GM21367 (cell line): ENCODE results near the gene ADAM23.
"Not testable (repeated sequence)": the region's sequence is repeated elsewhere in the genome, so short reads cannot be mapped to it uniquely, and the experiment has no call there.

Experiments
- ATAC-seq: cut with Tn5 transposase; IDR thresholded peaks from one replicate; pipeline ENCODE4 v1.9.1; 2021; ENCODE audit not compliant: unreplicated experiment

Gene ADAM23, protein sequence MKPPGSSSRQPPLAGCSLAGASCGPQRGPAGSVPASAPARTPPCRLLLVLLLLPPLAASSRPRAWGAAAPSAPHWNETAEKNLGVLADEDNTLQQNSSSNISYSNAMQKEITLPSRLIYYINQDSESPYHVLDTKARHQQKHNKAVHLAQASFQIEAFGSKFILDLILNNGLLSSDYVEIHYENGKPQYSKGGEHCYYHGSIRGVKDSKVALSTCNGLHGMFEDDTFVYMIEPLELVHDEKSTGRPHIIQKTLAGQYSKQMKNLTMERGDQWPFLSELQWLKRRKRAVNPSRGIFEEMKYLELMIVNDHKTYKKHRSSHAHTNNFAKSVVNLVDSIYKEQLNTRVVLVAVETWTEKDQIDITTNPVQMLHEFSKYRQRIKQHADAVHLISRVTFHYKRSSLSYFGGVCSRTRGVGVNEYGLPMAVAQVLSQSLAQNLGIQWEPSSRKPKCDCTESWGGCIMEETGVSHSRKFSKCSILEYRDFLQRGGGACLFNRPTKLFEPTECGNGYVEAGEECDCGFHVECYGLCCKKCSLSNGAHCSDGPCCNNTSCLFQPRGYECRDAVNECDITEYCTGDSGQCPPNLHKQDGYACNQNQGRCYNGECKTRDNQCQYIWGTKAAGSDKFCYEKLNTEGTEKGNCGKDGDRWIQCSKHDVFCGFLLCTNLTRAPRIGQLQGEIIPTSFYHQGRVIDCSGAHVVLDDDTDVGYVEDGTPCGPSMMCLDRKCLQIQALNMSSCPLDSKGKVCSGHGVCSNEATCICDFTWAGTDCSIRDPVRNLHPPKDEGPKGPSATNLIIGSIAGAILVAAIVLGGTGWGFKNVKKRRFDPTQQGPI

DNA sequence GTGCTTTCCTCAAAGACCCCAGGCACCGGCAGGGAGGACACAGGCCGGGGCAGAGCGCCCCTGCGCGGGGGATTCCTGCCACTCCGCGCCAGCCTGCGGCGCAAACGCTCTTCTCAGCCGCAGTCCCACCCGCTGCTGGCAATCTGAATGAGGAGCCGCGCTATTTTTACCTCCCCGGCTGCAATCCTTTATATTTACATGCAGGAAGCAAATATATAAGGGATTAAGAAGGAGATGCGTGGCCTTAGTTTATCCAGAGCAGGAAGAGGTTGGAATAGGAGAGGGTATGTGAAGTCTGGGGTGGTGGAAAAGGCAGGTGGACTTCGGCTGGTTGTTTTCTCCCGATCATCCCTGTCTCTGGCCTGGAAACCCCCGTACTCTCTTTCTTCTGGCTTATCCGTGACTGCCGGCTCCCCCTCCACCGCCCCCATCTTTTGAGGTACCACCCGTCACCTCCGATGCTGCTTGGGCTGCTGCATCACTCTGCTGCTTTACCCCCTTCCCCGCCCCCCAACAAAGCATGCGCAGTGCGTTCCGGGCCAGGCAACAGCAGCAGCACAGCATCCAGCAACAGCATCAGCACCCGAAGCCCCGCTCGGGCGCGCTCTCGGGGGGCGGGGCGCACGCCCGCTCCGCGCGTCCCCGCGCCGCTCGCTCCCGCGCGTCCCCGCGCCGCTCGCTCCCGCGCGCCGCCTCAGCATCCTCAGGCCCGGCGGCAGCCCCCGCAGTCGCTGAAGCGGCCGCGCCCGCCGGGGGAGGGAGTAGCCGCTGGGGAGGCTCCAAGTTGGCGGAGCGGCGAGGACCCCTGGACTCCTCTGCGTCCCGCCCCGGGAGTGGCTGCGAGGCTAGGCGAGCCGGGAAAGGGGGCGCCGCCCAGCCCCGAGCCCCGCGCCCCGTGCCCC lies at the start of gene ADAM23:
Gene ADAM23 (plus strand): TSS at position 700 of the 902 bp plus-strand sequence. CDS start 335 bp downstream, outside the sequence.
- peak; percentile 39 for ATAC-seq

DNA sequence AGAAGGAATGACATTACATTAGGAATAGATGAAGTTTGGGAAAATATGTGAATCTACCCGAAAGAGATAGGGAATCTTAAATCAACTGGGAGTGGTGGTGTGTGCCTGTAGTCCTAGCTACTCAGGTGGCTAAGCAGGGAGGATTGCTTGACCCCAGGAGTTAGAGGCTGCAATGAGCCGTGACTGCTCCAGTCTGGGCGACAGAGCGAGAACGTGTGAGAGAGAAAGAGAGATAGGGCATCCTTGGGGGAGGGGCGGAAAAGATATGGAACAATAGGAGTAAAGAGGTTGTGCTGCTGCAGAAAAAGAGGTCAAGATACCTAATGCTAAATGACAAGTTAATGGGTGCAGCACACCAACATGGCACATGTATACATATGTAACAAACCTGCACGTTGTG lies 47.1 kb upstream of the ADAM23 start:
- ATAC-seq, result no peak

DNA sequence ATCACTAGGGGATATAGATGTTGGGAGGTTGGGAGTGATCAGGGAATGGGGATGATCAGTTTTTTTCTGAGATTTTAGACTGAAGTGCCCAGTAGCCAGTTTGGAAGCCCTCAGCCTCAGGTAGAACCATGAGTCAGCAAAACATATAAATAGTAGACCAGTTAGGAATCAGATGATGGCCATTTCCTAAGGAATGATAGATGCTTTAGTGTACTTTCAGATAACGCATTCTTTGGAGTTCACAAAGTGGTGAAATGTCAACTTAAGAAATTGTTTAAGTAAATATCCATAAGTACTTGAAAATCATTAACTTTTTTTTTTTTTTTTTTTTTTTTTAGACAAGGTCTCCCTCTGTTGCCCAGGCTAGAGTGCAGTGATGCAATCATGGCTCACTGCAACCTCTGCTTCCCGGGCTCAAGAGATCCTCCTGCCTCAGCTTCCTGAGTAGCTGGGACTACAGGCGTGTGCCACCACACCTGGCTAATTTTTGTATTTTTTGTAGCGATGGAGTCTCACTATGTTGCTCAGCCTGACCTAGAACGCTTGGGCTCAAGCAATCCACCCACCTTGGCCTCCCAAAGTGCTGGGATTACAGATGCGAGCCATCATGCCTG lies 40.3 kb upstream of the ADAM23 start:
- ATAC-seq, result not testable (repeated sequence)

DNA sequence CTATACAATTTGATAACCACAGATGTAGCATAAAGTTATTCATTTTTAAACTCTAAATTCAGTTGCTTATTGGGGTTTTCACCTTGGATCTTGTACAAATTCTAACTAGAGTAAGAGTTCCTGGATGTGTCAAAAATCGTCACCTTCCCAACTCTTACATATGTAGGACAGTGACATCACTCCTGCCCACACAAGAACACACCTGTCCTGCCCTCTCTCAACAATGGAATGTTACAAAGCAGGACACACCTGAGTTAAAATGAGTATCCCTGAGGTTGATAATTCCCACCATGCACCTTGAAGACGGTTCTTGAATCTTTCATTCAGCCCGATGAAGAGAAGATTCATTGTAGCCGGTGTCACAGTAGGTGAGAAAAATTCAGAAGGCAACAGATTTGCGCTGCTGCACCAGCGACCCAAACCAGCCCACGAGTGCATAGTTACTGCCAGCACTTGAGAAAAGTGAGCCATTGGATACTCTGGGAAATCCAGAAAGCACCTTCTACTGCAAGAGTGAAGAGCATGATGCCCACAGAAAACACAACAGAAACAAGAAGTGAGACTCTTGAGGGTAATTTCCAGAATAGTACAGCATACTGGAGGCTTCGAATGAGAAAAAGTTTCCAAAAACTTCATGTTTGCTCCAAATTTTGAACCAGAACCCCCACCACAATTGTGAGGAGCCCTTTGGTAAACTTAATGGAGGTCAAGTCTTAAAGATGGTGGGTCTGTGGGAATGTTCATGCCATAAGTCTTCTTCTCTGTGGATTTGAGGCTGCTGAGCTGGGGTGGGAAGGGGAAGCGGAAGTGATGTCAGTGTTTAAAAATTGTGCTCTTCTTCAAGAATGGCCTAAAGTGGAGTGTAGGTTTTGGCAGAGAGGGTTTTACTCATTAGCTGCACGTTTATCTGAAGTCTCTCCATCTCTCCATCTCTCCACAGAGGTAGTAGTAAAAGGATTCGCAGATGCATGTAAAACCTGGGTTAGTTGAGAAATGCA lies 34.7 kb upstream of the ADAM23 start:
- ATAC-seq, result peak; percentile 91

DNA sequence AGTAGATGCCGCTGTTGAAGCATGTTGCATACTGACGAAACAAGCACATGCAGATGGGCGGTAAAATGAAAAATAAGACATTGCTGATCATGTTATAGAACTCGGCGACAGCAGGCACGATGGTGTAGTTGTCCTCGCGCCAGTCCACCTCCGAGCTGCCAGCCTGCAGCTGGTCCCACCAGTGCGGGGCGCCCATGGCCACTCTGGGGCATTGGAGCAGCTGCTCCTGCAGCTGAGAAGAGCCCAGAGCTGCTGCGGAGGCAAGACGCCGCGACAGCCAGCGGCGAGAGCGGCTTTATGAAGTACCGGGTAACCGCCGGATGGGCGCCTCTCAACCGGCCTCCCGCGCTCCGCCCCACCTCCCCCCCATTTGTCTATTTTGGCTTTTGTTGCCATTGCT lies 32.6 kb upstream of the ADAM23 start:
- no peak for ATAC-seq

DNA sequence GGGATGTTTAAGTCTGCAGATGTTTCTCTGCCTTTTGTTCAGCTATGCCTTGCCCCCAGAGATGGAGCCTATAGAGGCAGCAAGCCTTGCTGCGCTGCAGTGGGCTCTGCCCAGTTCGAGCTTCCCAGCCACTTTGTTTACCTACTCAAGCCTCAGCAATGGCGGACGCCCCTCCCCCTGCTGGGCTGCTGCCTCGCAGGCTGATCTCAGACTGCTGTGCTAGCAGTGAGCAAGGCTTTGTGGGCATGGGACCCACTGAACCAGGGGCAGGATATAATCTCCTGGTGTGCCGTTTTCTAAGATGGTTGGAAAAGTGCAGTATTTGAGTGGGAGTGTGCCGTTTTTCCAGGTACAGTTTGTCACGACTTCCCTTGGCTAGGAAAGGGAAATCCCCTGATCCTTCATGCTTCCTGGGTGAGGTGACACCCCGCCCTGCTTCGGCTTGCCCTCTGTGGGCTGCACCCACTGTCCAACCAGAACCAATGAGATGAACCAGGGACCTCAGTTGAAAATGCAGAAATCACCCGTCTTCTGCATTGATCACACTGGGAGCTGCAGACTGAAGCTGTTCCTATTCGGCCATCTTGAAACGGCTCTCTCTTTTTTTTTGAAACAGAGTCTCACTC lies 27.6 kb upstream of the ADAM23 start:
- no peak for ATAC-seq

DNA sequence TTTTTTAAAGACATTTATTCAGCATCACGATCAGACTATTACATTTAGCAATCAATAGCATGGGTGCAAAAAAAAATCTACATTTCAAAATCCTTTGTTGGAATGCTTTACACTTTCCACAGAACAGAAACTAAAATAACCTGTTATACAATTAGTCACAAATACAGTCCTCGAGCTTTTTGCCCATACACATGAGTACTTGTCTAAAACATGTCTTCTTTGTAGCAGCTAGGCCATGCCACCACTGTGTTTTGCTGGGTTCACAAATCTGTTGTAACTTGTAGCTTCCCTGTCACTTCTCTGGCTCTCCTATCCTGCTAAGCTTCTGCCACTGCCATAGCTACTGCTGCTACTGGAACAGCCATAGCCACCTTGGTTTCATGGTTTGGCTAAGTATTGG lies 24.4 kb upstream of the ADAM23 start:
- ATAC-seq, result no peak

DNA sequence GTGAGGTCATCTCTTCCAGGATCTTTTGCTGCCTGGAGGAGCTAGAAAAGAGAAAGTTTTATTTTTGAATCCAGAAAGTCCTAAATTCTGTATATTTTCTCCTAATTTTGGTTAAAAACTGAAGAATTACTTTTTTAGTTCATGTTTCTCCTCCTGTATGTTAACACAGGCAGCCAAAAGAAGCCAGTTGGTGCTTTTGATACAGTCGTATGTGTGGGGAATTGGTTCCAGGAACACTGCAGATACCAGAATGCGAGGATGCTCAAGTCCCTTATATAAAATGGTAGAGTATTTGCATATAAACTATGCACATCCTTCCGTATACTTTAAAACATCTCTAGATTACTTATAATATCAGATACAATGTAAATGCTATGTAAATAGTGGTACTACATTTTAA lies 22.6 kb upstream of the ADAM23 start:
- ATAC-seq, result no peak

DNA sequence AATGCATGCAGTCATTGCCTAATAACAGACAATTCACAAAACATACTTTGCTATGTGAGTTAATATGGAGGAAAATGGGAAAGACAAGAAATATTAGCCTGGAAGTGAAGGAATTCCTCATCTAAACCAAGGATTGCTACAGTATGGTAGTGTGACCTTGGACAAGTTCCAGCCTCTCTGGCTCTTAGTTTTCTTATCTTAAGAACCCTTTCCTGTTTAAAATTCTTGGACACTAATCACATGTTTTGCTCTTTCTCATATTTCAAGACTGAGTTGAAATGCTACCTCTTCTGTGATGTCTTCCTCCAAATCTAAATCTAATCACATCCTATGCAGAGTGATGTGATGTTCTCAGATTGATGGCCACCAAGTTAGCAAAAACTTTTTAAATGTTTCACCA lies 20.8 kb upstream of the ADAM23 start:
- no peak for ATAC-seq

DNA sequence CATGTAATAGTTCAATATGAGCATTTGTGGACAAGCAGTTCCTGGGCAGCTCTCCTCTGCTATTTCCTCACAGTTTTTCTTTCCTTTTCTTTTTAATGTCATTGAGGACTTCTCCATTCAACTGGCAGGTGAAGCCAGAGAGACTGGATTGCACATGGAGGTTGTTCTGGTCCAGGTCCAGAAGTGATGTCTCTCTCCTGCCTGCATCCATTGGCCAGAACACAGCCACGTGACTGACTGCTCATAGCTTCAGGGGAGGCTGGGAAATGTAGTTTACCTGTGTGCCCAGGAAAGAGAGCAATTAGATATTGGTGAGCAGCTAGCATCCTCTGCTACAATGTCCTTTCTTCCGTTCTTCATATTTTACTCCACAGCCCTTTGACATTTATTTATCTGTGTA lies 20.2 kb upstream of the ADAM23 start:
- ATAC-seq, result no peak

DNA sequence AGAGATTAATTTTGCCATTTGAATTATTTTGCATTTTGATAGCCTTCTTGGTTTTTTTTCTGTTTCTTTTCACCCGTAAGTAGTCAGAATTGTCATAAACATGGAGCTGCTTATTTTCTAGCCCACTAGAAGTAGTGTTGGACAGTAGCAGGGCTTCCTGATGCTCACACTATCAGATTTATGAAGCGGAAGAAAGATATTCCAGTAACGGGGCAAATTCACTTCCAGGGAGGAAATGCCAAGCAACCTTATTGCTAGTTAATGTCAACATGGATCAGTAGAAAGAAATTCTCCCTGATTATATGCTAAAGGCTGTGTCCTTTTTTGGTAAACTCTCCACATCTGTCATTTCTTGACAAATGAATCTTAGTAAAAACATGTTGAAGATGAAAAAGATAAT lies 19.2 kb upstream of the ADAM23 start:
- ATAC-seq, result no peak

DNA sequence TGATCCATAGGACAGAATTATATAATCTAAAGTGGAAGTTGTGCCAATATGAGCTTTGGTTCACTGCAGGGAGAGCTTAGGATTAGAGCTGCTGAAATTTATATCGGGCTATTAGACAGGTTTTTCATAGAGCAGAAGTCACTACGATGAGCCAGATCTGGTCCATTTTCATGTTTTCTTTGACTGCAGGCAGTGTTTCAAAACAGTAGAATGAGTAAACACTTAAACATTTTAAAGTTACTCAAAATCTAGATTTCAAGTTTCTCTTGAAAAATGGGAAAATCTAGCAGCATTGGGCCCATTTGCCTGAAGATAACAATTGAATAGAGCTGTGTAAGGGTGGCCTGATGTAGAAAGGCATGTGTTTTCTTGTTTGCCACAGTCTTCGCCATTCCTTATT lies 14.5 kb upstream of the ADAM23 start:
- ATAC-seq, result no peak

DNA sequence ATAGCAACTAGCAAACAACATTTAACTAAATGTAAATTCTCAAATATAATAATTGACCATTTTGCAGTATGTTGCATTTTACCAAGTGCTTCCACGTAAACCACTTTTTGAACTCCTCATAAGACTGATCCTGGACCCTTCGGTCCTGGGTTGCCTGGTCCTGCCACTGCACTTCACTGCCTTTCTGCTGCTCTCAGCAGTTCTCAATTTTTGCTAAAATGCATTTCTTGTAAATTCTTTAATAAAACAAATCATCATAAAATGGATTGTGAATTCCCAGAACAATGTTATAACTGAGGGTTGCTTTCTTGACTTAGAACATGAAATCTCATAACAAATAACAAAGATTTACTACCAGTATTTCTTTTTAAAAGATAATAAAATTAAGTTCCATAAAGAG lies 12.9 kb upstream of the ADAM23 start:
- no peak for ATAC-seq

DNA sequence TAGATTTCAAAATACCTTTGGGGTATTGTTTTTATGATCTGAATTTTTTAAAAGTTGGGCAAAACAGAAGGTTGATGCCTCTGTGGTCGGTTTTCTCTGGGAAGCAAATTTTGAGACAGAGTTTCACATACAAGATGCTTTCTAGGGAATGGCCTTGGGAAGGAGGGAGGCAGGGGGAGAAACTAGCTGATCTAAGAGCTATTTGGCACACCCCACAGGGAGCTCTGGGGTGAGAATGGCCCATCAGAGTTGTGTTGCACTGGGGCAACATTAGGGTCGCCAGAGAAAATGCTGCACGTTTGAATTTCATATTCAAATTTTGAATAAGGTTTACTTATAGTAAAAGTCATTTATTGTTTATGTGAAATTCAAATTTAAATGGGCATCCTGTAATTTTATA lies 11.9 kb upstream of the ADAM23 start:
- ATAC-seq, result no peak

DNA sequence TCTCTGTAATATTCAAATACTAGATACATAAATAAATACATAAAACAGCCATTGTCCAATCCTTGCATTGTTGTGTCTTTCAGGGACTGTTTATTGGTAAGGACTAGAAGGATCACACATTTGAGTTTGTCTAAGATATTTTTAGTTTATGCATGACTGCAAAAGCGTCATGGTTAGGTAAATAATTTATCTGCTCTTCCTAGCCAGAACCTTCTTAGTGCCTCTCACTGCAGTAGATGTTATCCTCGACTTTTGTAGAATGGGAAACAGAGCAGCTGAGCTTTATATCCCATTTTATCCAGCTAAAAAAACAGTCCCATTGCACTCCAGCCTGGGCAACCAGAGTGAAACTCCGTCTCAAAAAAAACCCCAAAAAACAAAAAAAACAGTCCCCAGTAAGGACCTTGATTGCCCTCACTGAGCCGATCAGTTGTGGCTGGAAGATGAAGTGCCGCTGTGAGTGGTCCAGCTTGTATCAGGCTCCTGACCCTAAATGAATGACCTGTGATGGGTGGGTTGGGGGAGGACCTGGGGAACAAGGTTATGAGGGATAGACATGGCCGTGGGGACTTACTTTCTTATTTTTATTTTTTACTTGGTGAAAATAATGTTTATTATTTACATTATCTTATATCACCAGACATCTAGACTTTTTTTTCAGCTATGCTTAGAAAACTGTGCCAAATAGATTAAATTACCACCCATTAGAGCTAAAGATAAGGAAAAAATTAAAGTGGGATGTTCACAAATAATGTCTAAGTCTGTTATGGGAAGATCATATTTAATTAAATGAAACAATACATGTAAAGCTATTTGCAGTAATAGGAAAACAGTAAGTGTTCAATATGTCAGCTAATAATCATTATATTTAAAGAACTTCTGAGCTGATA lies 10.9 kb upstream of the ADAM23 start:
- ATAC-seq, result no peak

DNA sequence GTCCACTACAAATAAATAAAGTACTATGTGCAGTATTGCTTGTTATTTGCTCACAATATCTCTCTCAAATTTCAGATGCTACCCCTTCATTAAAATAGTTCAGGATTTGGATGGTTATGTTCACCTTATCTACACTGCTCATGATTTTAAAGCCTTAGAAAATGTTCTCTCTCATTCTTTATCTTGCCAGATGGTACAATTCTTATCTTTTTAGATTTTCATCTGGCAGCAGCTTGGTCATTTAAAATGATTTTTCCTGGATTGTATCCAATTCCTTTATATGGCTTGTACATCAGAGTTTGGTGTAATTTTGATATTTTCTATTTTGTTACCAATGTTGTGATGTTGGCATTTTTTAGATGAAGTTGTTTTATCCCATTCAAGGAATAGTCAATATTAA lies 10.1 kb upstream of the ADAM23 start:
- no peak for ATAC-seq

DNA sequence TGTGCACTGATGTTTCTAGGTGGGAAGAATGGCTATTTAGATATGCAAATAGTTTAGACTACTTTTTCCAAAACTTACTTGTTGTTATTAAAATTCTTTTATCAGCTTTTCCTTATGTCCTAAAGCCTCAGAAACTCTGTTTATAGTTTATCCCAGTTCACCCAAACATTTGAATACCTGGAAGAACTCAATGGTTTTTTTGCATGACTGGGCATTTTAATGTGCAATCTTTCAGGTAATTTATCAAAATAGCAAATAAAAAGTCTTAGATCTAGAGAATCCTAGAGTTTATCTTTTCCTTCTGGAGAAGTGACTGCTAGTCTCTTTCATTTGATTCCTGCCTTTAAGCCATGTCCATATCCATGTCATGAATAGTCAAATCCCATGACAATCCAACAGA lies 9.6 kb upstream of the ADAM23 start:
- ATAC-seq, result no peak

DNA sequence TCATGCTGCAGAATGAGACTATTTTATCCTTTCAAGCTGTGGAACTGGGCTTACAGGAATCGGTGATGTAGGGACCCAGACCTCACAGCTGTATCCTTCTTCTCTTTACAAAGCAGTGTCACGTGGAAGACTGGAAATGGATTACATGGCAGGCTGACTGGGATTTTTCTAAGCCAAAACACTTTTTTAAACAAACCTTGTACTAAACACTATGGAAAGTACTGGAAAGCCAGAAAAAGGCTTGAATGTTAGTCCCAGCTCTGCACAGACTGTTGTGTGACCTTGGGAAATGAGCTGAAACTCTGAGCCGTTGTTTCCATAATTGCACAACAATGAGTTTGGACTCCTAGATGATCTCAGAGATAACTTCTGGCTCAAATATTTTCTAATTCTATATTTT lies 7.6 kb upstream of the ADAM23 start:
- ATAC-seq, result no peak
